Measurements from ENCODE around the gene SESN1.

DNA sequence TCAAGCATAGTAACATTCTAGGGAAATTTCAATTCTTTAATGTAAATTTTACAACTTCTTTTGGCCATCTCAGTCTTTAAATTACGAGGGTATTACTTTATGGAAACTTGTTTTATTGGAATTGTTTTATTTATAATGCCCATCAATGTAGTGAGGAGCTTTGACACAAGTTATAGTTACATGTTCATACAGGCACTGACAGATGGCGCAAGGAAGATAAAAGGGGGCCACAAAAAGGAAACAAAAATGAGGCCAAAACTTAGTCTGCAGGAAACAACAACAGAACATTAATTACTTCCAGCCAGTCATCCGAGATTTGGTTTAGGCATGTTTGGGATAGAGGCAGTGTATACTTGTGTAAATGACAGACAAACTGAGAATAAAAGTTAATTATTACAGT lies 18.3 kb downstream of the SESN1 start:
- TF ChIP-seq, protein P1, sequence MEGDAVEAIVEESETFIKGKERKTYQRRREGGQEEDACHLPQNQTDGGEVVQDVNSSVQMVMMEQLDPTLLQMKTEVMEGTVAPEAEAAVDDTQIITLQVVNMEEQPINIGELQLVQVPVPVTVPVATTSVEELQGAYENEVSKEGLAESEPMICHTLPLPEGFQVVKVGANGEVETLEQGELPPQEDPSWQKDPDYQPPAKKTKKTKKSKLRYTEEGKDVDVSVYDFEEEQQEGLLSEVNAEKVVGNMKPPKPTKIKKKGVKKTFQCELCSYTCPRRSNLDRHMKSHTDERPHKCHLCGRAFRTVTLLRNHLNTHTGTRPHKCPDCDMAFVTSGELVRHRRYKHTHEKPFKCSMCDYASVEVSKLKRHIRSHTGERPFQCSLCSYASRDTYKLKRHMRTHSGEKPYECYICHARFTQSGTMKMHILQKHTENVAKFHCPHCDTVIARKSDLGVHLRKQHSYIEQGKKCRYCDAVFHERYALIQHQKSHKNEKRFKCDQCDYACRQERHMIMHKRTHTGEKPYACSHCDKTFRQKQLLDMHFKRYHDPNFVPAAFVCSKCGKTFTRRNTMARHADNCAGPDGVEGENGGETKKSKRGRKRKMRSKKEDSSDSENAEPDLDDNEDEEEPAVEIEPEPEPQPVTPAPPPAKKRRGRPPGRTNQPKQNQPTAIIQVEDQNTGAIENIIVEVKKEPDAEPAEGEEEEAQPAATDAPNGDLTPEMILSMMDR (IDR thresholded peaks at IDR 0.05): no peak
- TF ChIP-seq POLR2A (IDR thresholded peaks at IDR 0.05) (no peak), POLR2AphosphoS5 (IDR thresholded peaks at IDR 0.05; ENCODE audit: insufficient read depth in 1 of 2, low read depth in 1 of 2) (no peak)

All from vagina (tissue), 2 donors.